Thyroid gland (tissue), 4 donors: ENCODE data around the gene FGFBP1. TPM values are rescaled to one million over a fixed set of nuclear protein-coding genes. Genes with fewer than 3 reads are reported as not detected.

ENCODE experiments used
- DNase-seq, 2 donors: peaks; one replicate each; pipeline ENCODE4 v3.0.0-alpha.2; 2019
- H3K27ac ChIP-seq, 3 donors: fragments of 200-600 bp; sonication (generic); 1 replicate in 2 of 3; 2 replicates in 1 of 3; pipeline ENCODE4 v1.5.1; 2016 to 2019; ENCODE audit warnings: mild to moderate bottlenecking in 1 of 3, moderate library complexity in 1 of 3
- H3K27me3 ChIP-seq: fragments of 200-600 bp; sonication (generic); one replicate; pipeline ENCODE4 v1.5.1; 2019
- H3K36me3 ChIP-seq, 2 donors: fragments of 200-600 bp; sonication (generic); one replicate each; pipeline ENCODE4 v1.5.1; 2016 to 2019
- H3K4me1 ChIP-seq, 2 donors: fragments of 200-600 bp; sonication (generic); one replicate each; pipeline ENCODE4 v1.5.1; 2017 to 2019
- H3K4me3 ChIP-seq, 3 donors: fragments of 200-600 bp; sonication (generic); replicated peaks in 1 of 3; 1 replicate in 2 of 3; 2 replicates in 1 of 3; pipeline ENCODE4 v1.5.1; 2016; ENCODE audit warnings: mild to moderate bottlenecking in 1 of 3
- H3K9me3 ChIP-seq: fragments of 200-600 bp; sonication (generic); one replicate; pipeline ENCODE4 v1.5.1; 2017
- CTCF ChIP-seq, 6 experiments: fragments of 200-600 bp in 3 of 6; fragments of 450-650 bp in 3 of 6; sonication (generic) in 3 of 6; IDR thresholded peaks; one replicate each; pipeline ENCODE4 v1.5.1; 2016 to 2019; ENCODE audit warnings: antibody characterized with exemption in 6 of 6, mild to moderate bottlenecking in 2 of 6, inconsistent platforms in 1 of 6, moderate library complexity in 1 of 6
- POLR2A ChIP-seq, 2 donors: fragments of 450-650 bp; IDR thresholded peaks; one replicate each; pipeline ENCODE4 v1.6.1; 2017; ENCODE audit warnings: antibody characterized with exemption in 2 of 2, mild to moderate bottlenecking in 2 of 2, moderate library complexity in 1 of 2
- WGBS, 2 donors: methylation state at CpG; one replicate each; pipeline ENCODE4 v1.1.5; 2017; 5-methylcytosine and 5-hydroxymethylcytosine counted together
- intact Hi-C: fragments of 100-400 bp; cut with DNase I; formaldehyde crosslinking; loops from one replicate; pipeline ENCODE4 v1.15.1; 2023
- total RNA-seq, 4 donors: library from RNA; depleted of rRNA; stranded (reverse); fragments of >200 nt; gene quantifications; one replicate each; pipeline ENCODE4 v1.2.3, GENCODE V29; 2016

Gene FGFBP1
- total RNA-seq, 4 donors from 2014 or later, result 0.22 to 2.3 (median 0.44) TPM; not detected in 1

- no peak for TF ChIP-seq POLR2A (IDR thresholded peaks at IDR 0.05)
- TF ChIP-seq CTCF (IDR thresholded peaks at IDR 0.05), result no peak
- H3K4me3 ChIP-seq, result no peak overlapping the region
- WGBS, 2 donors, result 77 to 95% methylated on average over 8 of the region's 8 CpGs
- H3K27me3 ChIP-seq, result no peaks in the 10 kb centered on the region
- intact Hi-C loops, result no loop called here
- no peak for DNase-seq
- H3K36me3 ChIP-seq, result no peaks in the 10 kb centered on the region
- no peaks in the 10 kb centered on the region for H3K4me1 ChIP-seq
- no peaks in the 10 kb centered on the region for H3K9me3 ChIP-seq
- H3K27ac ChIP-seq, result no peak overlapping the region
These were observed 9.1 kb upstream of the FGFBP1 start for GRCh38 chr4:15947684-15948083.

DNA sequence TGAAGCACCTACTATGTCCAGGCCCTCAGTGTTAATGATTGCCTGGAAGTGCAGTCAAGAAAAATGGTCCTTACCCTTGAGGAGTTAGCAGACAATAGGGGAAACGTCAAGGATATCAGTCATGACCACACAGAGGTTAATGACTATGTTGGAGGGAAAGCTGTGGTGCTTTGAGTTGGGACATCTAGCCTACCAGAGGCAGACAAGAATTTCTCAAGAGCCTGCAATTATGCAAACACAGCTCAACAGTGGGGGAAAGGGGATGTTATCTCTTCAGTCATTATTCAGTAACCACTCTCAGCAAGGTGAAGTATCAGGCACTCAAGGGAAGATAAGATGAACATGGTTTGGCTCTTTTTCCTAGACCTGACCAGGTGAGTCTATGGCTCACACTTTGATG lies 7.0 kb upstream of the FGFBP1 start:
- intact Hi-C loops, result no loop called here
- Histone ChIP-seq H3K27ac (no peak overlapping the region), H3K36me3 (no peaks in the 10 kb centered on the region), H3K4me3 (no peak overlapping the region), H3K9me3 (no peaks in the 10 kb centered on the region), H3K4me1 (no peaks in the 10 kb centered on the region), H3K27me3 (no peaks in the 10 kb centered on the region)
- TF ChIP-seq POLR2A (IDR thresholded peaks at IDR 0.05) (no peak), CTCF (IDR thresholded peaks at IDR 0.05) (no peak)
- DNase-seq, result no peak
- 58 to 60% methylated on average over 1 of the region's 1 CpG for WGBS, 2 donors

DNA sequence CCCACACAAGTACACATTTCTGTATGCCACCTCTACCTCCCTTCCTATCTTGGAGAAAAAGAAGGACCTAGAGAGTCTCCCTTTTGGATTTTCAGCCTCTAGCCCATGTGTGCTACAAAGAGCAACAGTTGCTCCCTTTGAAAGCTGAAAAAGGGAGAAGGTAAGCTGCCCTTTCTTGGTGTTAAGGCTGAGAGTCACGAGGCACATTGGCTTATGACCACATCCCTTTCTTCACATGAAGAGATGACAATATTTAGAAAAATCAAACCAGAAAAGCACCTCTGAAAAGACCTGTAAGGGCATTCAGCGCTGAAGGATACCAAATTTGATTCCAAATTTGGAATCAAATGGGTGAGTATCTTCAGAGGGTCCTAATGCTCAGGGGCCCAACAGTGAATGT lies 6.4 kb upstream of the FGFBP1 start:
- intact Hi-C loops, result no loop called here
- Histone ChIP-seq H3K27ac (no peak overlapping the region), H3K27me3 (no peaks in the 10 kb centered on the region), H3K4me1 (no peaks in the 10 kb centered on the region), H3K36me3 (no peaks in the 10 kb centered on the region), H3K4me3 (no peak overlapping the region), H3K9me3 (no peaks in the 10 kb centered on the region)
- TF ChIP-seq CTCF (IDR thresholded peaks at IDR 0.05) (no peak), POLR2A (IDR thresholded peaks at IDR 0.05) (no peak)
- WGBS, 2 donors, result 89% methylated on average over 2 of the region's 2 CpGs
- DNase-seq, result no peak

GRCh38 chr4:15942283-15942682 lies 3.7 kb upstream of the FGFBP1 start:
- no peak for DNase-seq
- no peaks in the 10 kb centered on the region for H3K36me3 ChIP-seq
- H3K27me3 ChIP-seq, result no peaks in the 10 kb centered on the region
- peaks cover 10 to 11% of the 10 kb centered on the region in 2 donors for H3K4me1 ChIP-seq
- intact Hi-C loops, result no loop called here
- H3K9me3 ChIP-seq, result no peaks in the 10 kb centered on the region
- no peak overlapping the region for H3K4me3 ChIP-seq
- 86 to 100% methylated on average over 1 of the region's 1 CpG for WGBS, 2 donors
- TF ChIP-seq POLR2A (IDR thresholded peaks at IDR 0.05) (no peak), CTCF (IDR thresholded peaks at IDR 0.05) (no peak)
- H3K27ac ChIP-seq, result no peak overlapping the region

DNA sequence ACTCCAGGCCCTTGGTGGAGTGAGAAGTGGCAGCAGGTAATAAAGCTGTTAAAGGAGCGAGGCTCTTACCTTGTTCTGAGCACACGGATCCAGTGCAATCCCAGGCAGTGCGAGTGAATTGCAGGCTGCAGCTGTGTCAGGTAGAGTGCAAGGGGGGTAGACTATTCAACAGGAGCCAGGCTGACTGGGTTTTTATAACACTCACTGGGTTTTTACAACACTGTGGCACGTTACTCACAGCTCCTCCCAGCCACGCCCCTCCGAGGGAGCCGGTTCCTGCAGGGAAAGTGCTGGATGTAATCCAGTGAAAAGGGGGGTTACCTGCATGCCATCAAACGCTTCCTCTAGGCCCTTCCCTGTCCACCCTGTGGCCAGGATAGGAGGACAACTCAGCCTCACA lies 358 bp downstream of the FGFBP1 start:
- Histone ChIP-seq H3K27me3 (no peaks in the 10 kb centered on the region), H3K9me3 (no peaks in the 10 kb centered on the region), H3K4me3 (no peak overlapping the region), H3K36me3 (no peaks in the 10 kb centered on the region), H3K4me1 (peaks cover 17 to 26% of the 10 kb centered on the region in 2 donors), H3K27ac (peak overlapping the region in 2 of 3 donors; percentile 43 to 49)
- intact Hi-C loops, result no loop called here
- peak; percentile 91 for DNase-seq
- TF ChIP-seq CTCF (IDR thresholded peaks at IDR 0.05) (no peak), POLR2A (IDR thresholded peaks at IDR 0.05) (peak in 1 of 2 donors; percentile 66)
- 13 to 20% methylated on average over 7 to 8 of the region's 8 CpGs for WGBS, 2 donors
